HepG2 (cell line): Measurements from ENCODE around the gene NRIP2. TPM values are rescaled to one million over a fixed set of nuclear protein-coding genes. Genes with fewer than 3 reads are reported as not detected.
A peak's percentile ranks its signal among the peaks of the same experiment; 100 is the strongest.

Experiments
- ARNT2 ChIP-seq: sonication (generic); formaldehyde crosslinking; IDR thresholded peaks from 2 replicates; pipeline ENCODE4 v1.8.0; 2022; ENCODE audit warnings: mild to moderate bottlenecking, low read depth, missing genetic modification reagents, moderate library complexity
- GABPB1 ChIP-seq: IDR thresholded peaks from 2 replicates; pipeline ENCODE4 v1.6.1; 2016; ENCODE audit warnings: mild to moderate bottlenecking, missing genetic modification reagents, moderate library complexity, missing compliant biosample characterization
- GFI1 ChIP-seq: sonication (generic); formaldehyde crosslinking; IDR thresholded peaks from 2 replicates; pipeline ENCODE4 v1.5.0; 2020; ENCODE audit warnings: missing genetic modification reagents, mild to moderate bottlenecking, borderline replicate concordance
- HNRNPH1 ChIP-seq: fragments of 200-400 bp; formaldehyde crosslinking; optimal IDR thresholded peaks from 2 replicates; pipeline ENCODE3; 2017; ENCODE audit warnings: mild to moderate bottlenecking, low read depth, low read length
- JDP2 ChIP-seq: sonication (generic); formaldehyde crosslinking; IDR thresholded peaks from 2 replicates; pipeline ENCODE4 v1.8.1; 2022; ENCODE audit warnings: missing genetic modification reagents, borderline replicate concordance
- KAT8 ChIP-seq: IDR thresholded peaks from 2 replicates; pipeline ENCODE4 v1.6.1; 2016; ENCODE audit warnings: missing genetic modification reagents, missing compliant biosample characterization
- NONO ChIP-seq, 2 experiments: fragments of 450-650 bp in 1 of 2; sonication (generic) in 1 of 2; formaldehyde crosslinking in 1 of 2; IDR thresholded peaks in 1 of 2; conservative IDR thresholded peaks in 1 of 2; 2 replicates each; pipeline versions ENCODE4 v1.6.1 to v1.8.0; 2017 to 2022; ENCODE audit warnings: mild to moderate bottlenecking in 1 of 2, missing genetic modification reagents in 1 of 2, moderate library complexity in 1 of 2
- NR2F6 ChIP-seq, 2 experiments: IDR thresholded peaks; 2 replicates each; pipeline ENCODE4 v1.6.1; 2016; ENCODE audit warnings: antibody characterized with exemption in 1 of 2, mild to moderate bottlenecking in 1 of 2
- RXRA ChIP-seq: sonication (generic); formaldehyde crosslinking; IDR thresholded peaks from 2 replicates; pipeline ENCODE4 v1.5.1; 2020; ENCODE audit warnings: missing genetic modification reagents
- SIN3A ChIP-seq: IDR thresholded peaks from 2 replicates; pipeline ENCODE4 v1.6.1; 2011; ENCODE audit warnings: low read depth, mild to moderate bottlenecking, control low read depth, low read length, borderline replicate concordance
- SMAD3 ChIP-seq: sonication (generic); formaldehyde crosslinking; IDR thresholded peaks from 2 replicates; pipeline ENCODE4 v1.4.0; 2020; ENCODE audit warnings: missing genetic modification reagents
- U2AF2 ChIP-seq: fragments of 200-400 bp; formaldehyde crosslinking; IDR thresholded peaks from 2 replicates; pipeline ENCODE4 v1.6.1; 2017; ENCODE audit warnings: low read depth, mild to moderate bottlenecking, low read length
- ZNF350 ChIP-seq: sonication (generic); formaldehyde crosslinking; IDR thresholded peaks from 2 replicates; pipeline ENCODE4 v1.4.0; 2020; ENCODE audit warnings: mild to moderate bottlenecking, low read depth, missing genetic modification reagents, borderline replicate concordance
- ZNF430 ChIP-seq: sonication (generic); formaldehyde crosslinking; IDR thresholded peaks from 2 replicates; pipeline ENCODE4 v1.9.0; 2021; ENCODE audit warnings: mild to moderate bottlenecking, missing genetic modification reagents
- ZNF782 ChIP-seq: sonication (generic); formaldehyde crosslinking; IDR thresholded peaks from 2 replicates; pipeline ENCODE4 v1.4.0; 2020; ENCODE audit warnings: missing genetic modification reagents, mild to moderate bottlenecking, borderline replicate concordance
- polyA plus RNA-seq, 8 experiments: library from polyadenylated mRNA; depleted of rRNA in 3 of 8; stranded (reverse) in 7 of 8; unstranded in 1 of 8; fragments of >200 nt; fragmentation: Illumina TruSeq in 4 of 8; extraction: Trizol in 4 of 8; gene quantifications; 2 replicates each; pipeline versions ENCODE4 v1.2.1 to v1.2.3, GENCODE V29; 2011 to 2016; ENCODE audit warnings: low read depth in 4 of 8, missing spikeins in 1 of 8, mixed read lengths in 1 of 8; ENCODE audit not compliant: insufficient read depth in 1 of 8
- total RNA-seq, 5 experiments: library from RNA; depleted of rRNA; stranded (reverse); fragments of >200 nt; fragmentation: Illumina TruSeq; extraction: Trizol; gene quantifications; 2 replicates each; pipeline ENCODE4 v1.2.3, GENCODE V29; 2016; ENCODE audit warnings: low read depth in 1 of 5
- TF ChIP-seq, protein P1 (sequence below), 2 experiments: sonication (generic) in 1 of 2; formaldehyde crosslinking in 1 of 2; IDR thresholded peaks; 2 replicates each; pipeline versions ENCODE4 v1.5.1 to v1.6.1; 2011 to 2020; ENCODE audit warnings: borderline replicate concordance in 1 of 2, low read depth in 1 of 2, low read length in 1 of 2, mild to moderate bottlenecking in 1 of 2, missing genetic modification reagents in 1 of 2, moderate library complexity in 1 of 2
- TF ChIP-seq, protein P2 (sequence below): IDR thresholded peaks from 2 replicates; pipeline ENCODE4 v1.6.1; 2018; ENCODE audit warnings: missing genetic modification reagents
- TF ChIP-seq, protein P3 (sequence below): IDR thresholded peaks from 2 replicates; pipeline ENCODE4 v1.6.1; 2016; ENCODE audit warnings: missing genetic modification reagents, missing compliant biosample characterization
- TF ChIP-seq, protein P4 (sequence below): sonication (generic); formaldehyde crosslinking; IDR thresholded peaks from 2 replicates; pipeline ENCODE4 v1.5.0; 2020; ENCODE audit warnings: mild to moderate bottlenecking, missing genetic modification reagents, borderline replicate concordance

The NRIP2 gene
- total and polyA plus RNA-seq, 2 of the 13 experiments (the other 11 are each of a cell fraction or from before 2014, with no cell fraction given) = not detected

DNA sequence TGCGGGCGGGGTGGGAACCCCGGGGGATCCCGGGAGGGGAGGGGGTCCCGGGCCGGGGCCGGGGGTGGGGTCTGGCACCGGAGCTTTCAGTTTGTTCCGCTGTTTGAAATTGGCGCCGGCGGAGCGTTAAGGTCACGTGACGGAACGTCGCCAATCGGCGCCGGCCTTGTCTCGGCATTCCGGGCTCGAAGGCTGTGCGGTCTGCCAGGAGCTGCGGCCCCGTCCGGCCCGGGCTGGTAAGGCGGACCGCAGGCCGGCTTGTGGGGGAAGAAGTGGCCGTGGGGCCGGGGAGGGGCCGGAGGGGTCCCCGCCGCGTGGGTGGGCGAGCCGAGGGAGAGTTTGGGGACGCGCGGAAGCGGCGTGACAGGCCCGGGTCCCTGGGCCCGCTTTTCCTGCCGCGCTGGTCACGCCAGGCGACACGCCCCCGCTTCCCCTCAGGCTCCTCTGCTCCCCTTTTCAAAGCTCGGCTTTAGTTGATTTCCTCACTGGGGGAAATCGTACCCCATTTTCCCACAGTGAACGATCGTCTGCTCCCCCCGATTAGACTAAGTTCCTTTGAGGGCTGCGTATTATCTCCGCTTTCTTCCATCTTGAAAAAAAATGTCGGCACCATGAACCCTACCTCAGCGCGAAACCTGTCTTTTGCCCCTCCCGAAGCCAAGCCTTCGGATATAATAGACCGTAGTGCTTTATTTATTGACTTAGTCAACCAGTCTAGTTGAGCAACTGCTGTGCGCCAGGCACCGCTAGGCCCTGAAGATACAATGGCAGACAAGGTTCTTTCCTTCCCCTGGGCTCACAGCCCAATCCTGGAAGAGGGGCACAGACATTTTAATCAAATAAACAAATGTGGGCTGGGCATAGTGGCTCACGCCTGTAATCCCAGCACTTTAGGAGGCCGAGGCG, 42.5 kb upstream of the NRIP2 start, which contains the start of the genes FOXM1 and RHNO1 (continued):
- TF ChIP-seq ZNF350 (CRISPR knock-in tag) (no peak; the same call in none of the 2 replicates), NR2F6 (IDR thresholded peaks at IDR 0.05) (0 out of 2 replicates have a peak, but pooled peaks have one; percentile 11), NR2F6 (CRISPR knock-in tag; IDR thresholded peaks at IDR 0.05) (no peak), RXRA (no peak; the same call in 1 of the 2 replicates), GFI1 (CRISPR knock-in tag) (no peak), NONO (IDR thresholded peaks at IDR 0.05) (no peak), NONO (CRISPR knock-in tag; conservative IDR thresholded peaks at IDR 0.05) (peak; percentile 45; the same call in 1 of the 2 replicates), KAT8 (CRISPR knock-in tag) (peak; percentile 37; the same call in 1 of the 2 replicates), JDP2 (CRISPR knock-in tag) (no peak), U2AF2 (no peak), SIN3A (peak; percentile 97; the same call in 1 of the 2 replicates), ARNT2 (CRISPR knock-in tag) (peak; percentile 85), GABPB1 (CRISPR knock-in tag) (peak; percentile 76; the same call in 1 of the 2 replicates), SMAD3 (CRISPR knock-in tag) (0 out of 2 replicates have a peak, but pooled peaks have one; percentile 22), ZNF430 (peak; percentile 9; the same call in 1 of the 2 replicates), HNRNPH1 (no peak), ZNF782 (CRISPR knock-in tag) (0 out of 2 replicates have a peak, but pooled peaks have one; percentile 29)
- TF ChIP-seq, protein P1, sequence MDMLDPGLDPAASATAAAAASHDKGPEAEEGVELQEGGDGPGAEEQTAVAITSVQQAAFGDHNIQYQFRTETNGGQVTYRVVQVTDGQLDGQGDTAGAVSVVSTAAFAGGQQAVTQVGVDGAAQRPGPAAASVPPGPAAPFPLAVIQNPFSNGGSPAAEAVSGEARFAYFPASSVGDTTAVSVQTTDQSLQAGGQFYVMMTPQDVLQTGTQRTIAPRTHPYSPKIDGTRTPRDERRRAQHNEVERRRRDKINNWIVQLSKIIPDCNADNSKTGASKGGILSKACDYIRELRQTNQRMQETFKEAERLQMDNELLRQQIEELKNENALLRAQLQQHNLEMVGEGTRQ (IDR thresholded peaks at IDR 0.05; ENCODE audit: low read depth, low read length) = peak; percentile 95
- TF ChIP-seq, protein P1 (CRISPR knock-in tag; IDR thresholded peaks at IDR 0.05; ENCODE audit: borderline replicate concordance) = peak; percentile 82; the same call in 1 of the 2 replicates
- TF ChIP-seq, protein P2, sequence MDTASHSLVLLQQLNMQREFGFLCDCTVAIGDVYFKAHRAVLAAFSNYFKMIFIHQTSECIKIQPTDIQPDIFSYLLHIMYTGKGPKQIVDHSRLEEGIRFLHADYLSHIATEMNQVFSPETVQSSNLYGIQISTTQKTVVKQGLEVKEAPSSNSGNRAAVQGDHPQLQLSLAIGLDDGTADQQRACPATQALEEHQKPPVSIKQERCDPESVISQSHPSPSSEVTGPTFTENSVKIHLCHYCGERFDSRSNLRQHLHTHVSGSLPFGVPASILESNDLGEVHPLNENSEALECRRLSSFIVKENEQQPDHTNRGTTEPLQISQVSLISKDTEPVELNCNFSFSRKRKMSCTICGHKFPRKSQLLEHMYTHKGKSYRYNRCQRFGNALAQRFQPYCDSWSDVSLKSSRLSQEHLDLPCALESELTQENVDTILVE = no peak
- TF ChIP-seq, protein P3, sequence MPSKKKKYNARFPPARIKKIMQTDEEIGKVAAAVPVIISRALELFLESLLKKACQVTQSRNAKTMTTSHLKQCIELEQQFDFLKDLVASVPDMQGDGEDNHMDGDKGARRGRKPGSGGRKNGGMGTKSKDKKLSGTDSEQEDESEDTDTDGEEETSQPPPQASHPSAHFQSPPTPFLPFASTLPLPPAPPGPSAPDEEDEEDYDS (CRISPR knock-in tag) = 0 out of 2 replicates have a peak, but pooled peaks have one; percentile 12
- TF ChIP-seq, protein P4, sequence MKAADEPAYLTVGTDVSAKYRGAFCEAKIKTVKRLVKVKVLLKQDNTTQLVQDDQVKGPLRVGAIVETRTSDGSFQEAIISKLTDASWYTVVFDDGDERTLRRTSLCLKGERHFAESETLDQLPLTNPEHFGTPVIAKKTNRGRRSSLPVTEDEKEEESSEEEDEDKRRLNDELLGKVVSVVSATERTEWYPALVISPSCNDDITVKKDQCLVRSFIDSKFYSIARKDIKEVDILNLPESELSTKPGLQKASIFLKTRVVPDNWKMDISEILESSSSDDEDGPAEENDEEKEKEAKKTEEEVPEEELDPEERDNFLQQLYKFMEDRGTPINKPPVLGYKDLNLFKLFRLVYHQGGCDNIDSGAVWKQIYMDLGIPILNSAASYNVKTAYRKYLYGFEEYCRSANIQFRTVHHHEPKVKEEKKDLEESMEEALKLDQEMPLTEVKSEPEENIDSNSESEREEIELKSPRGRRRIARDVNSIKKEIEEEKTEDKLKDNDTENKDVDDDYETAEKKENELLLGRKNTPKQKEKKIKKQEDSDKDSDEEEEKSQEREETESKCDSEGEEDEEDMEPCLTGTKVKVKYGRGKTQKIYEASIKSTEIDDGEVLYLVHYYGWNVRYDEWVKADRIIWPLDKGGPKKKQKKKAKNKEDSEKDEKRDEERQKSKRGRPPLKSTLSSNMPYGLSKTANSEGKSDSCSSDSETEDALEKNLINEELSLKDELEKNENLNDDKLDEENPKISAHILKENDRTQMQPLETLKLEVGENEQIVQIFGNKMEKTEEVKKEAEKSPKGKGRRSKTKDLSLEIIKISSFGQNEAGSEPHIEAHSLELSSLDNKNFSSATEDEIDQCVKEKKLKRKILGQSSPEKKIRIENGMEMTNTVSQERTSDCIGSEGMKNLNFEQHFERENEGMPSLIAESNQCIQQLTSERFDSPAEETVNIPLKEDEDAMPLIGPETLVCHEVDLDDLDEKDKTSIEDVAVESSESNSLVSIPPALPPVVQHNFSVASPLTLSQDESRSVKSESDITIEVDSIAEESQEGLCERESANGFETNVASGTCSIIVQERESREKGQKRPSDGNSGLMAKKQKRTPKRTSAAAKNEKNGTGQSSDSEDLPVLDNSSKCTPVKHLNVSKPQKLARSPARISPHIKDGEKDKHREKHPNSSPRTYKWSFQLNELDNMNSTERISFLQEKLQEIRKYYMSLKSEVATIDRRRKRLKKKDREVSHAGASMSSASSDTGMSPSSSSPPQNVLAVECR (CRISPR knock-in tag) = peak; percentile 91
